Transverse colon (tissue), 4 donors: ENCODE data around the gene SIMC1. TPM values are rescaled to one million over a fixed set of nuclear protein-coding genes. Genes with fewer than 3 reads are reported as not detected.
A peak's percentile ranks its signal among the peaks of the same experiment; 100 is the strongest.
"Not testable (repeated sequence)": the region's sequence is repeated elsewhere in the genome, so short reads cannot be mapped to it uniquely, and the experiment has no call there.

ENCODE experiments used
- DNase-seq: peaks from one replicate; pipeline ENCODE4 v3.0.0-alpha.2; 2019
- H3K27ac ChIP-seq, 4 donors: fragments of 200-600 bp; sonication (generic); 2 replicates each; pipeline ENCODE4 v1.5.1; 2016 to 2018; ENCODE audit warnings: inconsistent platforms in 4 of 4
- H3K27me3 ChIP-seq: fragments of 200-600 bp; sonication (generic); 2 replicates; pipeline ENCODE4 v1.5.1; 2017; ENCODE audit warnings: inconsistent platforms
- H3K36me3 ChIP-seq, 4 donors: fragments of 200-600 bp; sonication (generic); 2 replicates each; pipeline ENCODE4 v1.5.1; 2017 to 2019; ENCODE audit warnings: inconsistent platforms in 4 of 4
- H3K4me1 ChIP-seq, 4 donors: fragments of 200-600 bp; sonication (generic); 2 replicates each; pipeline ENCODE4 v1.5.1; 2017 to 2020; ENCODE audit warnings: inconsistent platforms in 4 of 4
- H3K4me3 ChIP-seq, 4 donors: fragments of 200-600 bp; sonication (generic); 1 replicate in 1 of 4; 2 replicates in 3 of 4; pipeline versions ENCODE4 v1.5.1 to v1.6.1; 2017 to 2019; ENCODE audit warnings: inconsistent platforms in 4 of 4
- H3K9me3 ChIP-seq, 2 donors: fragments of 200-600 bp; sonication (generic); 2 replicates each; pipeline ENCODE4 v1.5.1; 2017 to 2019; ENCODE audit warnings: inconsistent platforms in 2 of 2
- EP300 ChIP-seq: sonication (generic); formaldehyde crosslinking; IDR thresholded peaks from one replicate; pipeline ENCODE4 v1.6.1; 2017; ENCODE audit warnings: antibody characterized with exemption, low read depth
- POLR2A ChIP-seq: fragments of 450-650 bp; IDR thresholded peaks from one replicate; pipeline ENCODE4 v1.6.1; 2016; ENCODE audit warnings: antibody characterized with exemption, mild to moderate bottlenecking, moderate library complexity
- POLR2AphosphoS5 ChIP-seq, 3 donors: sonication (generic); formaldehyde crosslinking; IDR thresholded peaks; one replicate each; pipeline ENCODE4 v1.6.1; 2016; ENCODE audit warnings: antibody characterized with exemption in 3 of 3
- WGBS, 2 donors: methylation state at CpG; one replicate each; pipeline ENCODE4 v1.1.5; 2018; ENCODE audit warnings: low coverage in 1 of 2; 5-methylcytosine and 5-hydroxymethylcytosine counted together
- in situ Hi-C, 4 donors: fragments of 200-750 bp; cut with MboI; loops; one replicate each; pipeline versions ENCODE4 v1.15.0 to v1.15.1; 2017; ENCODE audit warnings: low sequenced_read_pairs in 3 of 4, low pct_ligation_motif_present in 1 of 4, low pct_unique_long_range_greater_than_20kb in 1 of 4
- intact Hi-C: fragments of 100-400 bp; cut with DNase I; formaldehyde crosslinking; loops from one replicate; pipeline ENCODE4 v1.15.1; 2023; ENCODE audit warnings: low total_unique reads
- total RNA-seq, 4 donors: library from RNA; depleted of rRNA; stranded (reverse); fragments of >200 nt; gene quantifications; one replicate each; pipeline ENCODE4 v1.1.0, GENCODE V29; 2016
- TF ChIP-seq, protein P1 (sequence below), 5 experiments: fragments of 200-600 bp in 3 of 5; fragments of 450-650 bp in 2 of 5; sonication (generic) in 3 of 5; IDR thresholded peaks; 1 replicate in 2 of 5; 2 replicates in 3 of 5; pipeline ENCODE4 v1.5.1; 2016 to 2017; ENCODE audit warnings: antibody characterized with exemption in 5 of 5, inconsistent platforms in 3 of 5, mild to moderate bottlenecking in 2 of 5, moderate library complexity in 1 of 5

The SIMC1 gene
- total RNA-seq, 4 donors from 2014 or later: 15.0 to 21.2 (median 17.7) TPM

DNA sequence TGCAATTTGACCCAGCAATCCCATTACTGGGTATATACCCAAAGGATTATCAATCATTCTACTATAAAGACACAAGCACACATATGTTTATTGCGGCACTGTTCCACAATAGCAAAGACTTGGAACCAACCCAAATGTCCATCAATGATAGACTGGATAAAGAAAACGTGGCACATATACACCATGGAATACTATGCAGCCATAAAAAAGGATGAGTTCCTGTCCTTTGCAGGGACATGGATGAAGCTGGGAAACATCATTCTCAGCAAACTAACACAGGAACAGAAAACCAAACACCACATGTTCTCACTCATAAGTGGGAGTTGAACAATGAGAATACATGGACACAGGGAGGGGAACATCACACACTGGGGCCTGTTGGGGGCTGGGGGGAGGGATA, 39.9 kb upstream of the SIMC1 start:
- DNase-seq, H3K4me3 ChIP-seq, in situ Hi-C loops, H3K9me3 ChIP-seq, H3K36me3 ChIP-seq, H3K27ac ChIP-seq, intact Hi-C loops, H3K4me1 ChIP-seq: not testable (repeated sequence)
- peaks cover 29% of the 10 kb centered on the region for H3K27me3 ChIP-seq
- WGBS, 2 donors: 68% methylated on average over 2 of the region's 2 CpGs; no CpG with 5 or more reads in 1 of the 2 donors

- H3K9me3 ChIP-seq, H3K36me3 ChIP-seq, in situ Hi-C loops, intact Hi-C loops, H3K4me1 ChIP-seq: not testable (repeated sequence)
- peak; percentile 45 for DNase-seq
- peaks cover 25% of the 10 kb centered on the region for H3K27me3 ChIP-seq
- TF ChIP-seq, protein P1, sequence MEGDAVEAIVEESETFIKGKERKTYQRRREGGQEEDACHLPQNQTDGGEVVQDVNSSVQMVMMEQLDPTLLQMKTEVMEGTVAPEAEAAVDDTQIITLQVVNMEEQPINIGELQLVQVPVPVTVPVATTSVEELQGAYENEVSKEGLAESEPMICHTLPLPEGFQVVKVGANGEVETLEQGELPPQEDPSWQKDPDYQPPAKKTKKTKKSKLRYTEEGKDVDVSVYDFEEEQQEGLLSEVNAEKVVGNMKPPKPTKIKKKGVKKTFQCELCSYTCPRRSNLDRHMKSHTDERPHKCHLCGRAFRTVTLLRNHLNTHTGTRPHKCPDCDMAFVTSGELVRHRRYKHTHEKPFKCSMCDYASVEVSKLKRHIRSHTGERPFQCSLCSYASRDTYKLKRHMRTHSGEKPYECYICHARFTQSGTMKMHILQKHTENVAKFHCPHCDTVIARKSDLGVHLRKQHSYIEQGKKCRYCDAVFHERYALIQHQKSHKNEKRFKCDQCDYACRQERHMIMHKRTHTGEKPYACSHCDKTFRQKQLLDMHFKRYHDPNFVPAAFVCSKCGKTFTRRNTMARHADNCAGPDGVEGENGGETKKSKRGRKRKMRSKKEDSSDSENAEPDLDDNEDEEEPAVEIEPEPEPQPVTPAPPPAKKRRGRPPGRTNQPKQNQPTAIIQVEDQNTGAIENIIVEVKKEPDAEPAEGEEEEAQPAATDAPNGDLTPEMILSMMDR (IDR thresholded peaks at IDR 0.05): peak in 1 of 5 experiments; percentile 10
- peak; percentile 35 for TF ChIP-seq POLR2A
- WGBS, 2 donors: 10% methylated on average over 26 of the region's 72 CpGs; no CpG with 5 or more reads in 1 of the 2 donors
- H3K27ac ChIP-seq: peak overlapping the region in 2 of 4 donors; percentile 6 to 40
- peak overlapping the region in 3 of 4 donors; percentile 22 to 47 (median 30) for H3K4me3 ChIP-seq
These were observed 39.1 kb upstream of the SIMC1 start for GRCh38 chr5:176198991-176199733.

GRCh38 chr5:176199803-176200399, 38.3 kb upstream of the SIMC1 start:
- Histone ChIP-seq H3K4me3 (peak overlapping the region in 1 of 4 donors; percentile 47), H3K27me3 (peaks cover 21% of the 10 kb centered on the region)
- H3K4me1 ChIP-seq, H3K9me3 ChIP-seq, H3K27ac ChIP-seq, DNase-seq, H3K36me3 ChIP-seq, in situ Hi-C loops, intact Hi-C loops: not testable (repeated sequence)
- WGBS, 2 donors: 16 to 23% methylated on average over 3 to 6 of the region's 9 CpGs

DNA sequence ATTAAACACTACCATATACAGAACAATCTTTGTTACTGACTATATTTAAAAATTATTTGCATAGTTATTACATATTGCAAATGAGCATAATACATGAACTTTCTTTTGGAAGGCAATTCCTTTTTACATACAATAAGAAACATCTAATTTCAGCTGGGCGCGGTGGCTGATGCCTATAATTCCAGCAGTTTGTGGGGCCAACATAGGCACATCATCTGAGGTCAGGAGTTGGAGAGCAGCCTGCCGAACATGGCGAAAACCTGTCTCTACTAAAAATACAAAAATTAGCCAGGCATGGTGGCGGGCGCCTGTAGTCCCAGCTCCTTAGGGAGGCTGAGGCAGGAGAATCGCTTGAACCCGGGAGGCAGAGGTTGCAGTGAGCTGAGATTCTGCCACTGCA, 36.4 kb upstream of the SIMC1 start:
- H3K27me3 ChIP-seq: peaks cover 17% of the 10 kb centered on the region
- in situ Hi-C loops: no loop called here
- H3K4me1 ChIP-seq: peaks cover 0 to 5% (median 3%) of the 10 kb centered on the region in 4 donors
- no peak overlapping the region for H3K27ac ChIP-seq
- 75 to 92% methylated on average over 6 to 8 of the region's 8 CpGs for WGBS, 2 donors
- TF ChIP-seq, protein P1 (IDR thresholded peaks at IDR 0.05): no peak
- no peak for TF ChIP-seq EP300
- no peak for TF ChIP-seq POLR2A
- no peak for TF ChIP-seq POLR2AphosphoS5 (IDR thresholded peaks at IDR 0.05)
- no peak overlapping the region for H3K4me3 ChIP-seq
- no peaks in the 10 kb centered on the region for H3K9me3 ChIP-seq
- H3K36me3 ChIP-seq: no peaks in the 10 kb centered on the region
- intact Hi-C loops: no loop called here
- DNase-seq: no peak

DNA sequence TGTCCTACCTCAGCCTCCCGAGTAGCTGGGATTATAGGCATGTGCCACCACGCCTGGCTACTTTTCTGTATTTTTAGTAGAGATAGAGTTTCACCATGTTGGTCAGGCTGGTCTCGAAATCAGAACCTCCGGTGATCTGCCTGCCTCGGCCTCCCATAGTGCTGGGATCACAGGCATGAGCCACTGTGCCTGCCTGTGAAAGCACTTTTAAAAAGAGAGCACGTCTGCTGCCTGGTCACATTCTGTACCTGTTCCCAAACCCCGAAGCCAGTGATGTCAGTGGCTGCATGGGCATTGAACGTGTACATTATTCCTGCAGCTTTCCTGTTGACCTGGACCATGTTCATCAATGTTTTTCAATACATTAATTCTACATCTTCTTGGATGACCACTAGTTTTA, 35.1 kb upstream of the SIMC1 start:
- peaks cover 17% of the 10 kb centered on the region for H3K27me3 ChIP-seq
- intact Hi-C loops: no loop called here

GRCh38 chr5:176203535-176203934, 34.7 kb upstream of the SIMC1 start:
- H3K4me3 ChIP-seq, H3K36me3 ChIP-seq, DNase-seq, H3K4me1 ChIP-seq, in situ Hi-C loops, H3K9me3 ChIP-seq, H3K27ac ChIP-seq, intact Hi-C loops: not testable (repeated sequence)
- H3K27me3 ChIP-seq: peaks cover 16% of the 10 kb centered on the region
- whole genome bisulfite sequencing, 2 donors: 67 to 80% methylated on average over 1 to 10 of the region's 10 CpGs

More for the DNA sequence above, 35.1 kb upstream of the SIMC1 start:
- no peak for TF ChIP-seq EP300
- no peak for TF ChIP-seq POLR2A
- TF ChIP-seq POLR2AphosphoS5 (IDR thresholded peaks at IDR 0.05): no peak
- TF ChIP-seq, protein P1 (IDR thresholded peaks at IDR 0.05): no peak
- 62 to 71% methylated on average over 2 to 8 of the region's 8 CpGs for WGBS, 2 donors
- DNase-seq: no peak
- Histone ChIP-seq H3K27ac (no peak overlapping the region), H3K36me3 (no peaks in the 10 kb centered on the region), H3K9me3 (no peaks in the 10 kb centered on the region), H3K4me1 (peaks cover 0 to 5% (median 3%) of the 10 kb centered on the region in 4 donors), H3K4me3 (no peak overlapping the region)
- in situ Hi-C loops: no loop called here

- H3K9me3 ChIP-seq, H3K4me1 ChIP-seq, H3K36me3 ChIP-seq, H3K27ac ChIP-seq, H3K27me3 ChIP-seq, intact Hi-C loops, H3K4me3 ChIP-seq, DNase-seq, in situ Hi-C loops: not testable (repeated sequence)
- 86% methylated on average over 9 of the region's 23 CpGs; no CpG with 5 or more reads in 1 of the 2 donors for WGBS, 2 donors
These were observed 23.7 kb upstream of the SIMC1 start for GRCh38 chr5:176214466-176215021.
